Astrocyte of the spinal cord (primary cell): ENCODE data around the gene SORL1.
A peak's percentile ranks its signal among the peaks of the same experiment; 100 is the strongest.

Experiments used
- DNase-seq: peaks from one replicate; pipeline ENCODE4 v3.0.0; 2011; ENCODE audit warnings: low read depth, low spot score
- H3K4me3 ChIP-seq: 2 replicates; pipeline ENCODE4 v1.5.1; 2011; ENCODE audit warnings: low read depth, mild to moderate bottlenecking, low read length, moderate library complexity
- CTCF ChIP-seq: IDR thresholded peaks from 2 replicates; pipeline ENCODE4 v1.5.1; 2012; ENCODE audit warnings: low read depth, mild to moderate bottlenecking, low read length, inconsistent platforms
- in situ Hi-C: cut with HindIII; loops from 2 replicates; pipeline ENCODE4 v1.10.0; 2017; ENCODE audit warnings: low sequenced_read_pairs

Gene SORL1

GRCh38 chr11:121613724-121614123 is 161.6 kb downstream of the SORL1 start:
- H3K4me3 ChIP-seq: no peak overlapping the region
- TF ChIP-seq CTCF: no peak
- in situ Hi-C loops: no loop called here
- DNase-seq: no peak

- in situ Hi-C loops: no loop called here
- DNase-seq: no peak
- no peak overlapping the region for H3K4me3 ChIP-seq
- no peak for TF ChIP-seq CTCF
These were observed 162.6 kb downstream of the SORL1 start for GRCh38 chr11:121614636-121615240.

- peak; percentile 35 for DNase-seq
- in situ Hi-C loops: no loop called here
- H3K4me3 ChIP-seq: no peak overlapping the region
- TF ChIP-seq CTCF: no peak
These were observed 163.4 kb downstream of the SORL1 start for GRCh38 chr11:121615501-121615900.

- TF ChIP-seq CTCF: no peak
- in situ Hi-C loops: no loop called here
- no peak for DNase-seq
- no peak overlapping the region for H3K4me3 ChIP-seq
These were observed 166.4 kb downstream of the SORL1 start for GRCh38 chr11:121618516-121618915.

GRCh38 chr11:121625777-121626506 is 173.8 kb downstream of the SORL1 start:
- peak; percentile 27 for DNase-seq
- in situ Hi-C loops: no loop called here
- H3K4me3 ChIP-seq: no peak overlapping the region
- no peak for TF ChIP-seq CTCF

- TF ChIP-seq CTCF: no peak
- no peak for DNase-seq
- H3K4me3 ChIP-seq: no peak overlapping the region
- in situ Hi-C loops: no loop called here
These were observed 174.4 kb downstream of the SORL1 start for GRCh38 chr11:121626507-121626875.
